CD4-positive, alpha-beta T cell treated with Interleukin-2 at 100 ng/mL for 4 hours (primary cell): ENCODE measurements around the gene LPO.

Source experiments
- DNase-seq: peaks from one replicate; pipeline ENCODE4 v3.0.0-alpha.2; 2020; ENCODE audit warnings: low spot score

LPO gene

GRCh38 chr17:58277802-58278595, 39.6 kb downstream of the LPO start:
- no peak for DNase-seq

DNA sequence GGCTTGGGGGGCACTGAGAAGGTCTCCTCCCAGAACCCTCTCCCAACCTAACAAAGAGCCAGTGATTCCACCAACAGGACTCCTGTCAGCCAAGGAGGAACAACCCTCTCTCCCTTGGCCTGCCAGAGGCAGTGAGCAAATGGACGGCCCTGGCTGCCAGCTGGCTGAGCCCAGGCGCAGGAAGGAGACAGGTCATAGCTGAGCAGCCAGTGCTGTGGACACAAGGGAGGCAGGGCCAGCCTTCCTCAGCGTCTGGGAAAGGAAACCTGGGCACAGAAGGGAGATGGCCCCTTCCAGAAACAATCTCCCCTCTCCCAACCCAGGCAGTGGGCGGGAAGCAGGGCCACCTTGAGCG, 40.3 kb downstream of the LPO start:
- DNase-seq: no peak

- DNase-seq: no peak
Measured at GRCh38 chr17:58279016-58279711, 40.8 kb downstream of the LPO start.

- DNase-seq: no peak
Measured at GRCh38 chr17:58279736-58280479, 41.5 kb downstream of the LPO start.

DNA sequence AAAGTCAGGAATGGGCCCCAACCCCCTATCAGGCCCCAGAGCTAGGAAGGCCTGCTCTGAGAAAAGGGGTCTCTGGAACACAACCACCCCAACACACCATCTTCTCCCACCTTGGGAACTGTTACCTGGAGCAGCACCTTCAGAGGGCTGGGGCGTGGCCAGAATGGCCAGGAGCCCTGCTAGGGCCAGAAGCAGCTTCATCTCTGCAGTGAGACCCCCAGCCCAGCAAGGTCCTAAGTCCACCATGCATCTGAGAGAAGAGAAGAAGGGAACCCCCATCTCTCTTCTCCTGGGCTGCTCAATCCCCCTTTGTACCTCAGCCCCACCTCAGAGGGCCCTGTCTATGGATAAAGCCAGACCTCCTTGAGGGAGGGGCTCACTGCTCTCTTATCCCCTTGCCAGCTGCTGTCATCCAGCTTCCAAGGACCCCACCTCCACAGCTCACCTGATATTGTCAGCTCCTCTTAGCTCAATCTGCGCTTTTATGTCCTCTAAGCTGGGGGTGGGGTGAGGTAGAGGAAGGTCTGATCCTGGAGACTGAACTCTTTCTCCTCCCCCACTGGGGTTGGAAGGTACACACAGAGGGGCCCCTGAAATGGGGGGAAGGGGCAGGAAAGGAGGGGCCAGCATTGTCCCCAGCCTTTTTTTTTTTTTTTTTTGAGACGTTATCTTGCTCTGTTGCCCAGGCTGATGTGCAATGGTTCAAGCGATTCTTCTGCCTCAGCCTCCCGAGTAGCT, 42.3 kb downstream of the LPO start, which contains the start of gene MPO:
Gene MPO (minus strand): TSS at position 456 of the 738 bp plus-strand sequence. CDS start 177 bp downstream, at position 279.
- no peak for DNase-seq

GRCh38 chr17:58281511-58282011, 43.2 kb downstream of the LPO start:
- DNase-seq: no peak

DNA sequence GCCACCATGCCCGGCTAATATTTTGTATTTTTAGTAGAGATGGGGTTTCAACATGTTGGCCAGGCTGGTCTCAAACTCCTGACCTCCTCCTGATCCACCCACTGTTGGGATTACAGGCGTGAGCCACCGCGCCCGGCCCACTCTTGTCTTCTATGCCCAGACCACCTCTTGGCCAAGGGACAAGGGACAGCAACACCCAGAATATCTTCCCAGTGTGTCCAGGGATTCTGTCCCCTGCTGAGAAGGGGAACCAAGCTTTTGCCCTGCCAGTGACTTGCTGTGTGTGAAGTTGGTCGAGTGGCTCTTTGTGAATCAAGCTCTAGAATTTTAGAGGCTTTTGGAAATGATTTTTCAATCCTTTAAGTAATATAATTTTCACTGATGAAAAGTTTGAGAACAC, 44.1 kb downstream of the LPO start:
- no peak for DNase-seq

DNA sequence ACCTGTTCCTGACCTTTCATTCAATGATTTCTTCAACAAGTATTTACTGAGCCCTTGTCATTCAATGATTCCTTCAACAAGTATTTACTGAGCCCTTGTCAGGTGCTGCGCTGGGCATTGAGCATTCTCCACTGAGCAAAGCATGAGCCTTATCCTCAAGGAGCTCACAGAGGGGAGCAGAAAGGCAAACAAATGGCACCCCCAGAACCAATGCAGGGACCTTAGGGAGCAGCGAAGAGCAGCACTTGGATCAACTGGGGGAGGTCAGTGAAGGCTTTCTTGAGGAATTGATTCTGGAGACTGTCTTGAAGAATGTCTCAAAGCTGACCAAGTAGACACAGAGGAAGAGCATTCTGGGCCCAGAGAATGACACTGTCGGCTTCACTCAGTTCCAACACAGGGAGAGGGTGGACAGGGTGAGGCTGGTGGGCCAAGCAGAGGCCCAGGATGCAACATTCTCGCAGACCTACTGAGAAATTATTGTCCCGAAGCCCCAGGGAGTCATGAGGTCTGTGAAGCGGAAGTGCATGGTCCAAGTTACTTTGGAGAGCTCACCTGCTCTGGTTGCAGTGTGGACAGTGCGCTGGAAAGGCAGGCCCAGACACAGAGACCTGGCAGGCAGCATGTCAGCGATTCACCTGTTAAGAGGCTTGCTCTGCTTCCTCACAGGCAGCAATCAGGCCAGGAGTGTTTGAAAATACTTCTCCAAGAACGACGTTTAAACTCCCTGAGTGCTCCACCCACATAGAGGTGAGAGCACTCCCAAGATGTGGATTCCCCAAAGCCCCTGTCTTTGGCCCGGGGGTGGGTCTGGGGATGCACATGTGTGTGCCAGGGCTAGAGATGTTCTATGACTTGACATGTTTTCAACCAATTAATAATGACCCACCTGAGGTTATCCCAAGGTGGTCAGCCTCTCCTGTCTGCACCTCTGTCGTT, 45.6 kb downstream of the LPO start:
- DNase-seq: no peak

GRCh38 chr17:58284613-58285421, 46.4 kb downstream of the LPO start:
- DNase-seq: no peak

- DNase-seq: no peak
Measured at GRCh38 chr17:58285422-58285810, 47.0 kb downstream of the LPO start.

DNA sequence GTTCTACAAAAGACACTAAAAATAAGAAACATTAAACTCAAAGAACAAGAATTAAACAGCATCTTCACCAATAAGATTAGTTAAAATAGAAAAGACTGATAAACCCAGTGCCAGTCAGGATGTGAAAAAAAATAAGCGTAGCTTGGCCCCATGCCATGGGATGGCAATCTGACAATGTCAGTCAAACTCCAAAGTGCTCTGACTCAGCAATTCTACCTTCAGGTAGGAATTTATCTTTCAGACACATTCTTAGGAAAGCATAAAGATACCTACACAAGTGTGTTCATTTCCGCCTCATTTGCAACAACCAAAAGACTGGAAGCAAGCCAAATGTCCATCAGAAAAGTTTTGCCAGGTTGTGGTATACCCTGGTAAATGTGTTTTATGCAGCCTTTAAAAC, 51.5 kb downstream of the LPO start:
- no peak for DNase-seq

DNA sequence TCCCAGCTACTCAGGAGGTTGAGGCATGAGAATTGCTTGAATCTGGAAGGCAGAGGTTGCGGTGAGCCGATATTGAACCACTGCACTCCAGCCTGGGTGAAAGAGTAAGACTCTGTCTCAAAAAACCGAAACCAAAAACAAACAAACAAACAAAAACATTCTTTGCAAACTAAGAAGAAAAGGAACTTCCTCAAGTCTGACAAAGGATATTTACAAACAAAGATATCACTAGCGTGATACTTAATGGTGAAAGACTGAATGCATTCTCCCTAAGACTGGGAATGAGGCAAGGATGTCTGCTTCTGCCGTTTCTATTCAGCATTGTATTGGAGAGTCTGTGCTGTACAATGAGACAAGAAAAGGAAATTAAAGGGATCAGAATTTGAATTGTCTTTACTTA, 52.9 kb downstream of the LPO start:
- no peak for DNase-seq

DNA sequence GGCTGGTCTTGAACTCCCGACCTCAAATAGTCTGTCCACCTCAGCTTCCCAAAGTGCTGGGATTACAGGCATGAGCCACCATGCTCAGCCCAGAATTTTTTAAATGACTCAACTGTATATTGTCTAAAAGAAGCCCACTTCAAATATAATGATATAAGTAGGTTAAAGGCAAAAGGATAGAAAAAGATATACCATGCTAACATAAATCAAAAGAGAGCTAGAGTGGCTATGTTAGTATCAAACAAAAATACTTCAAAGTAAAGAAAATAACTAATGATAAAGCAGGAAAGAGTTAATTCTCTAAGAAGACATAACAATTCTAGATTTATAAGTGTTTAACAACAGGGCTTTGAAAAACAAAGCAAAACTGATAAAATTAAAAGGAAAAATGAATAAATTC, 55.6 kb downstream of the LPO start:
- DNase-seq: no peak

DNA sequence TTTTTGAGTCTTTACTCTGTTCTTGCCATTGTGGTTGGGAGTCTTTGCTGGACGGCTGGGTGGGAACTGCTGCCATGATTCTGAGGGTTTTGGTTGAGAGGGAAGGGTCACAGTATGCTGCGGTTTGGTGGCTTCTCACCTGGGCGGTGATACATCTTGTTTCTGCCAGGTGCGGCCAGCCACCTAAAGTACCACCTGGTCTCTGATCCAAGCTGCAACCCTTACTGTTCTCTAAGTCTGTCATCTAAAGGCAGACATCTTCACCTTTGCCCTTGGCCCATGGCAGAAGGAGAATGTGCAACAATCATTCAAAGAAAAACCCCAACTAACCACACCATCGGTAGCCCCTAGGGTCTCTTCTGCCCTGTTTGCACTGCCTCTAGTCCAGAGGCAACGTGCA, 62.0 kb downstream of the LPO start:
- no peak for DNase-seq

DNA sequence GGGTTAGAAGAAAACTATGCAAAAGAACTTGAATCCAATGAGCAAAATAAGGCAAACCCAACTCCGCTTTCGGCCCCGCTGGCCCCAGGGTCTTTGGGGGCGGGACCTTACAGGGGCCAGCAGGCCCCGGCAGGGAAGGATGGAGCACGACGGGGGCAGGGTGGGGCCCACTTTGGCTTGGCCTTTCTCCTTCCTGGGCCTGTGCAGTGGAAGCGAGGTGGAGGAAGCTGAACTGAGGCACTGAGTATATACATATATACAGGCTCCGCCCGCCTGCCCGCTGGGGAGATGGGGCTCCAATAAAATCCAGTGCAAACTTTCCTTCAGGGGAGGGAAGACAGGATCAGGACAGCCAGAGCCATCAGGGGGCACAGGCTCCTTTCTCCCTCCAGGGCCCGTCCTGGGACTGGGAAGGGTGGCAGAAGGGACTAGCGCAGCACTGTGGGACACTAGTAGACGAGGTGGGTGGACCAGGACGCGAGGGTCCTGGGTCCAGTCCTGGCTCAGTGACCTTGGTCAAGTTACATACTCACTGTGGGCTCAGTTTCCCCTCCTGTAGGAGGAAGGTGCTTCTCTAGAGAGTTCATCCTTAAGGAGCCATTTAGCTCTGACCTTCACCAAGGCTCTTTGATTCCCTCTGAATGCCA, 63.2 kb downstream of the LPO start:
- no peak for DNase-seq

DNA sequence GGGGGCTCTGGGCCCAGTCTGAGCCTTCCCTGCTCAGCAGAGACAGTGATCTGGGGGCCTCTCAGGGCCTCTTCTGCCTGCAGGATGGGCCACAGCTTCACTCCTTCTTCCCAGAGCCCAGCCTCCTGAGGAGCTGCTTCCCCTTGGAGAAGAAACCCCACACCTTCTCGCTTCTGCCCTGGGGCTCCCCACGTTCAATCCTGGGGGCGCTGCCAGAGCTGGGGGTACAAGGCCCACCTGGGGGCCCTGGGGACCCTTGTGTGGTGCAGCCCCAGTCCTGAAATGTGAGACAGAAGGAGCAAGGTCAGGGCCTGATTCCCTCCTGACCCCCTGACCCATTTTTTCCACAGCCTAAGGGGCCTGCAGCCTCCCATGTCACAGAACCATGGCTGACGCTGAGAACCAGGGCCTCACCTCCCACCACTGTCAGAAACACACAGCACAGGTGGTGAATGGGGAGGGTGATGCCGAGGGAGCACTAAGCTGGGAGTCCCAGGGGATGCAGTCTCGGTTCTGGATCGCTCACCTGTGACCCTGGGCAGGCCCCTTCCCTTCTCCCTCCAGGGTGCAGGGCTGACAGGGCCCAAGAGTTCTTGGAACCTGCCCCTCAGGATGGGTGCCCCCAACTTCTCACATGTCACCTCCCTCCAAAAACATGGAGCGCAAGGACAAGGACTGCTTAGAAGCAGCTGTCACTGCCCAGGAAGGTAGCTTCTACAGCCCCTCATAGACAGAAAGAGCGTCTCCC, 64.0 kb downstream of the LPO start:
- no peak for DNase-seq

GRCh38 chr17:58302919-58303585, 64.7 kb downstream of the LPO start:
- DNase-seq: no peak
